Tibial nerve (tissue), 3 donors: ENCODE measurements around the gene MAST2.

Experiments
- CTCF ChIP-seq, 5 experiments: fragments of 200-600 bp in 3 of 5; fragments of 450-650 bp in 2 of 5; sonication (generic) in 3 of 5; IDR thresholded peaks; one replicate each; pipeline ENCODE4 v1.5.1; 2016 to 2019; ENCODE audit warnings: antibody characterized with exemption in 5 of 5, mild to moderate bottlenecking in 3 of 5, moderate library complexity in 2 of 5
- POLR2A ChIP-seq, 2 donors: fragments of 450-650 bp; IDR thresholded peaks; one replicate each; pipeline ENCODE4 v1.6.1; 2017; ENCODE audit warnings: antibody characterized with exemption in 2 of 2, mild to moderate bottlenecking in 2 of 2, moderate library complexity in 2 of 2

- TF ChIP-seq CTCF (IDR thresholded peaks at IDR 0.05) (no peak), POLR2A (IDR thresholded peaks at IDR 0.05) (no peak)
Observed at GRCh38 chr1:45891087-45891486, 87.7 kb downstream of the MAST2 start.
